OCI-LY1 (cell line): ENCODE measurements around the gene ABCA7.
A peak's percentile ranks its signal among the peaks of the same experiment; 100 is the strongest.

Experiments
- H2AFZ ChIP-seq: fragments of 200-600 bp; sonication (generic), shearing (Covaris generic); 2 replicates; pipeline ENCODE4 v1.6.0; 2014; ENCODE audit warnings: antibody characterized with exemption, mild to moderate bottlenecking, low read length
- H3F3A ChIP-seq: fragments of 200-600 bp; sonication (generic), shearing (Covaris generic); 2 replicates; pipeline ENCODE4 v1.6.0; 2014; ENCODE audit warnings: mild to moderate bottlenecking, antibody characterized with exemption, low read length, moderate library complexity; ENCODE audit not compliant: insufficient read depth
- H3K27ac ChIP-seq: fragments of 200-600 bp; sonication (generic); 2 replicates; pipeline ENCODE4 v1.5.1; 2014; ENCODE audit warnings: low read length, mixed run types, mild to moderate bottlenecking, low read depth; ENCODE audit not compliant: poor library complexity, severe bottlenecking
- H3K27me3 ChIP-seq: fragments of 200-600 bp; sonication (generic); 2 replicates; pipeline ENCODE4 v1.6.0; 2014; ENCODE audit warnings: antibody characterized with exemption, mild to moderate bottlenecking, low read length, moderate library complexity; ENCODE audit not compliant: insufficient read depth
- H3K36me3 ChIP-seq: fragments of 200-600 bp; sonication (generic); 2 replicates; pipeline ENCODE4 v1.6.1; 2014; ENCODE audit warnings: mild to moderate bottlenecking, antibody characterized with exemption, low read length, moderate library complexity, mixed read lengths; ENCODE audit not compliant: insufficient read depth
- H3K4me1 ChIP-seq: fragments of 200-600 bp; sonication (generic); 2 replicates; pipeline ENCODE4 v1.5.1; 2014; ENCODE audit warnings: mild to moderate bottlenecking, low read length, moderate library complexity; ENCODE audit not compliant: insufficient read depth, severe bottlenecking
- H3K4me2 ChIP-seq: fragments of 200-600 bp; sonication (generic), shearing (Covaris generic); 2 replicates; pipeline ENCODE4 v1.6.1; 2014; ENCODE audit warnings: low read length
- H3K4me3 ChIP-seq: fragments of 200-600 bp; sonication (generic); 2 replicates; pipeline ENCODE4 v1.5.1; 2014; ENCODE audit warnings: low read length, low read depth, mild to moderate bottlenecking, mixed read lengths; ENCODE audit not compliant: poor library complexity, severe bottlenecking
- H3K79me2 ChIP-seq: fragments of 200-600 bp; shearing (Covaris generic); 2 replicates; pipeline ENCODE4 v1.6.1; 2016; ENCODE audit warnings: mixed run types, low read length, mixed read lengths; ENCODE audit not compliant: insufficient read depth
- H3K9ac ChIP-seq: fragments of 200-600 bp; sonication (generic), shearing (Covaris generic); 2 replicates; pipeline ENCODE4 v1.6.1; 2014; ENCODE audit warnings: mild to moderate bottlenecking, low read length, mixed read lengths
- H3K9me2 ChIP-seq: fragments of 200-600 bp; sonication (generic), shearing (Covaris generic); 2 replicates; pipeline ENCODE4 v1.6.1; 2014; ENCODE audit warnings: low read depth, mild to moderate bottlenecking, low read length, mixed read lengths
- H3K9me3 ChIP-seq: fragments of 200-600 bp; shearing (Covaris generic); 2 replicates; pipeline ENCODE4 v1.6.1; 2014; ENCODE audit warnings: low read length, mixed read lengths
- H4K20me1 ChIP-seq: fragments of 200-600 bp; sonication (generic), shearing (Covaris generic); 2 replicates; pipeline ENCODE4 v1.6.0; 2016; ENCODE audit warnings: mild to moderate bottlenecking, low read length; ENCODE audit not compliant: insufficient read depth
- CTCF ChIP-seq: fragments of 200-600 bp; sonication (generic), shearing (Covaris generic); IDR thresholded peaks from 2 replicates; pipeline ENCODE4 v1.5.1; 2017; ENCODE audit warnings: mild to moderate bottlenecking, antibody characterized with exemption, low read length, moderate library complexity, mixed read lengths
- EZH2 ChIP-seq: fragments of 200-600 bp; sonication (generic), shearing (Covaris generic); IDR thresholded peaks from 2 replicates; pipeline ENCODE4 v1.8.0; 2017; ENCODE audit warnings: borderline replicate concordance, mixed run types, mild to moderate bottlenecking, antibody characterized with exemption, low read length, moderate library complexity, mixed read lengths

Gene ABCA7

GRCh38 chr19:1093330-1093729 lies 53.4 kb downstream of the ABCA7 start:
- H2AFZ ChIP-seq: no peak overlapping the region
- peak overlapping the region; percentile 99 for H3K4me3 ChIP-seq
- no peaks in the 10 kb centered on the region for H3F3A ChIP-seq
- H3K4me1 ChIP-seq: peaks cover 49% of the 10 kb centered on the region
- no peaks in the 10 kb centered on the region for H3K9me2 ChIP-seq
- H3K79me2 ChIP-seq: peaks cover 12% of the 10 kb centered on the region
- peak overlapping the region; percentile 50 for H3K27ac ChIP-seq
- H3K36me3 ChIP-seq: peaks cover 42% of the 10 kb centered on the region
- H3K9me3 ChIP-seq: no peaks in the 10 kb centered on the region
- H4K20me1 ChIP-seq: no peaks in the 10 kb centered on the region
- peak overlapping the region; percentile 99 for H3K4me2 ChIP-seq
- H3K9ac ChIP-seq: peak overlapping the region; percentile 97
- TF ChIP-seq CTCF: no peak
- TF ChIP-seq EZH2: no peak
- H3K27me3 ChIP-seq: no peaks in the 10 kb centered on the region

GRCh38 chr19:1093811-1094553 lies 54.1 kb downstream of the ABCA7 start:
- peaks cover 43% of the 10 kb centered on the region for H3K4me1 ChIP-seq
- H3K27me3 ChIP-seq: no peaks in the 10 kb centered on the region
- H4K20me1 ChIP-seq: no peaks in the 10 kb centered on the region
- H3F3A ChIP-seq: no peaks in the 10 kb centered on the region
- TF ChIP-seq CTCF (no peak), EZH2 (no peak)
- H3K9me2 ChIP-seq: no peaks in the 10 kb centered on the region
- peak overlapping the region; percentile 99 for H3K4me3 ChIP-seq
- H3K36me3 ChIP-seq: peaks cover 35% of the 10 kb centered on the region
- H2AFZ ChIP-seq: no peak overlapping the region
- H3K9ac ChIP-seq: peak overlapping the region; percentile 97
- H3K27ac ChIP-seq: peak overlapping the region; percentile 50
- peak overlapping the region; percentile 99 for H3K4me2 ChIP-seq
- H3K79me2 ChIP-seq: peaks cover 12% of the 10 kb centered on the region
- no peaks in the 10 kb centered on the region for H3K9me3 ChIP-seq

- H2AFZ ChIP-seq: no peak overlapping the region
- peaks cover 12% of the 10 kb centered on the region for H3K79me2 ChIP-seq
- no peaks in the 10 kb centered on the region for H4K20me1 ChIP-seq
- peaks cover 37% of the 10 kb centered on the region for H3K4me1 ChIP-seq
- peak overlapping the region; percentile 99 for H3K4me2 ChIP-seq
- H3K4me3 ChIP-seq: peak overlapping the region; percentile 99
- TF ChIP-seq EZH2 (no peak), CTCF (no peak)
- peak overlapping the region; percentile 97 for H3K9ac ChIP-seq
- no peaks in the 10 kb centered on the region for H3K9me2 ChIP-seq
- H3K27me3 ChIP-seq: no peaks in the 10 kb centered on the region
- peaks cover 29% of the 10 kb centered on the region for H3K36me3 ChIP-seq
- no peaks in the 10 kb centered on the region for H3F3A ChIP-seq
- H3K9me3 ChIP-seq: no peaks in the 10 kb centered on the region
- peak overlapping the region; percentile 50 for H3K27ac ChIP-seq
Observed at GRCh38 chr19:1094655-1094977, 54.7 kb downstream of the ABCA7 start.
